HepG2 (cell line): Measurements from ENCODE around the gene DNASE1L2. TPM values are rescaled to one million over a fixed set of nuclear protein-coding genes. Genes with fewer than 3 reads are reported as not detected.

Experiments used
- ATAC-seq: fragments of 200-7000 bp; cut with Tn5 transposase; 3 replicates; pipeline ENCODE4 v1.9.1; 2020; ENCODE audit warnings: mild to moderate bottlenecking, moderate library complexity
- BruUV-seq: library from RNA; stranded (reverse); fragments of 400-500 nt; replicated peaks from 2 replicates; lab custom pipeline; 2021; lab: Mats Ljungman, UMichigan
- CTCF ChIA-PET: fragments of 300-600 bp; formaldehyde crosslinking; extraction: SDS; loops from one replicate; lab custom pipeline; 2021; ENCODE audit warnings: low total read pairs, inconsistent platforms, low intra/inter-chr PET ratio; lab: Yijun Ruan, JAX
- POLR2A ChIA-PET: fragments of 350-600 bp; sonication (Branson Sonifier 250); formaldehyde crosslinking; loops from one replicate; lab custom pipeline; 2020; ENCODE audit warnings: antibody characterized with exemption, inconsistent platforms; lab: Yijun Ruan, JAX
- DNase-seq: peaks from one replicate; pipeline ENCODE4 v3.0.0-alpha.2; 2015; ENCODE audit warnings: low spot score
- FAIRE-seq: peaks from 3 replicates; lab custom pipeline; 2011; peaks lifted over from hg19 to GRCh38; lab: Jason Lieb, UNC
- H2AFZ ChIP-seq: one replicate; pipeline ENCODE4 v1.6.1; 2011; ENCODE audit warnings: low read length, inconsistent platforms
- H3K27ac ChIP-seq: fragments of 300-600 bp; 3 replicates; pipeline ENCODE4 v1.8.0; 2011; ENCODE audit warnings: mixed run types, mild to moderate bottlenecking, mixed read lengths, low read length, inconsistent platforms; ENCODE audit not compliant: insufficient read depth; ENCODE audit errors: extremely low read length
- H3K27me3 ChIP-seq, 2 experiments: fragments of 200-600 bp in 1 of 2; 2 replicates in 1 of 2; 3 replicates in 1 of 2; pipeline versions ENCODE4 v1.6.0 to v1.8.0; 2011; ENCODE audit warnings: low read length in 2 of 2, mild to moderate bottlenecking in 2 of 2, moderate library complexity in 2 of 2, inconsistent platforms in 1 of 2; ENCODE audit not compliant: insufficient read depth in 2 of 2, control insufficient read depth in 1 of 2
- H3K36me3 ChIP-seq, 2 experiments: fragments of 200-600 bp in 1 of 2; replicated peaks in 1 of 2; 2 replicates in 1 of 2; 3 replicates in 1 of 2; pipeline versions ENCODE4 v1.5.1 to v1.8.0; 2011; ENCODE audit warnings: low read length in 2 of 2, inconsistent platforms in 1 of 2; ENCODE audit not compliant: insufficient read depth in 2 of 2, control insufficient read depth in 1 of 2
- H3K4me1 ChIP-seq: 2 replicates; pipeline ENCODE4 v1.5.1; 2012; ENCODE audit warnings: low read length, inconsistent platforms; ENCODE audit not compliant: insufficient read depth
- H3K4me2 ChIP-seq: 2 replicates; pipeline ENCODE4 v1.6.0; 2011; ENCODE audit warnings: low read depth, low read length, inconsistent platforms
- H3K4me3 ChIP-seq, 3 experiments: fragments of 200-600 bp in 1 of 3; sonication (generic), shearing (Covaris generic) in 1 of 3; replicated peaks in 1 of 3; 2 replicates each; pipeline ENCODE4 v1.5.1; 2011 to 2016; ENCODE audit warnings: low read length in 3 of 3, inconsistent platforms in 2 of 3, low read depth in 2 of 3, mild to moderate bottlenecking in 2 of 3, control low read depth in 1 of 3, mixed read lengths in 1 of 3; ENCODE audit not compliant: insufficient read depth in 1 of 3
- H3K79me2 ChIP-seq: one replicate; pipeline ENCODE4 v1.6.1; 2011; ENCODE audit warnings: low read length, inconsistent platforms; ENCODE audit not compliant: insufficient read depth
- H3K9ac ChIP-seq: 2 replicates; pipeline ENCODE4 v1.6.0; 2011; ENCODE audit warnings: mild to moderate bottlenecking, low read depth, low read length, inconsistent platforms; ENCODE audit not compliant: insufficient read depth
- H3K9me3 ChIP-seq: 2 replicates; pipeline ENCODE4 v1.5.1; 2012; ENCODE audit warnings: mild to moderate bottlenecking, low read length
- H4K20me1 ChIP-seq: 2 replicates; pipeline ENCODE4 v1.6.0; 2011; ENCODE audit warnings: inconsistent platforms, mild to moderate bottlenecking, low read length, moderate library complexity; ENCODE audit not compliant: insufficient read depth
- AGO2 ChIP-seq: fragments of 200-400 bp; formaldehyde crosslinking; optimal IDR thresholded peaks from 2 replicates; pipeline ENCODE3; 2017; ENCODE audit warnings: mild to moderate bottlenecking, low read depth, low read length, moderate library complexity
- HCFC1 ChIP-seq: fragments of 150-350 bp; IDR thresholded peaks from 2 replicates; pipeline ENCODE4 v1.6.1; 2014; ENCODE audit warnings: low read depth, low read length
- RARA ChIP-seq: IDR thresholded peaks from 2 replicates; pipeline ENCODE4 v1.6.1; 2016; ENCODE audit warnings: missing genetic modification reagents, missing compliant biosample characterization
- SRSF9 ChIP-seq: fragments of 200-400 bp; formaldehyde crosslinking; IDR thresholded peaks from 2 replicates; pipeline ENCODE4 v1.6.1; 2018; ENCODE audit warnings: borderline replicate concordance, mild to moderate bottlenecking, low read depth, low read length; ENCODE audit not compliant: insufficient read depth, poor library complexity, severe bottlenecking
- XRCC5 ChIP-seq: fragments of 200-400 bp; formaldehyde crosslinking; optimal IDR thresholded peaks from 2 replicates; pipeline ENCODE3; 2017; ENCODE audit warnings: mild to moderate bottlenecking, low read length
- ZNF629 ChIP-seq: sonication (generic); formaldehyde crosslinking; conservative IDR thresholded peaks from 2 replicates; pipeline ENCODE4 v1.5.0; 2020; ENCODE audit warnings: missing genetic modification reagents
- WGBS: methylation state at CpG from one replicate; pipeline ENCODE4 v1.1.6; 2017; ENCODE audit warnings: low lambda C conversion rate; 5-methylcytosine and 5-hydroxymethylcytosine counted together
- in situ Hi-C: cut with HindIII; loops from 2 replicates; pipeline ENCODE4 v1.10.0; 2017; ENCODE audit warnings: low pct_unique_long_range_greater_than_20kb; ENCODE audit not compliant: extremely low pct_ligation_motif_present
- intact Hi-C: fragments of 100-400 bp; cut with micrococcal nuclease; formaldehyde crosslinking; loops from one replicate; pipeline ENCODE4 v1.10.0; 2022; ENCODE audit not compliant: unreplicated experiment
- polyA plus RNA-seq, 8 experiments: library from polyadenylated mRNA; depleted of rRNA in 3 of 8; stranded (reverse) in 7 of 8; unstranded in 1 of 8; fragments of >200 nt; fragmentation: Illumina TruSeq in 4 of 8; extraction: Trizol in 4 of 8; gene quantifications; 2 replicates each; pipeline versions ENCODE4 v1.2.1 to v1.2.3, GENCODE V29; 2011 to 2016; ENCODE audit warnings: low read depth in 4 of 8, missing spikeins in 1 of 8, mixed read lengths in 1 of 8; ENCODE audit not compliant: insufficient read depth in 1 of 8
- total RNA-seq, 5 experiments: library from RNA; depleted of rRNA; stranded (reverse); fragments of >200 nt; fragmentation: Illumina TruSeq; extraction: Trizol; gene quantifications; 2 replicates each; pipeline ENCODE4 v1.2.3, GENCODE V29; 2016; ENCODE audit warnings: low read depth in 1 of 5
- TF ChIP-seq, protein P1 (sequence below): IDR thresholded peaks from 2 replicates; pipeline ENCODE4 v1.6.1; 2016; ENCODE audit warnings: missing compliant biosample characterization, missing genetic modification reagents, borderline replicate concordance
- TF ChIP-seq, protein P2 (sequence below): sonication (generic); formaldehyde crosslinking; IDR thresholded peaks from 2 replicates; pipeline ENCODE4 v1.5.1; 2020; ENCODE audit warnings: missing genetic modification reagents, mild to moderate bottlenecking, borderline replicate concordance
- TF ChIP-seq, protein P3 (sequence below): sonication (generic); formaldehyde crosslinking; IDR thresholded peaks from 2 replicates; pipeline ENCODE4 v1.5.1; 2020; ENCODE audit warnings: mild to moderate bottlenecking, missing genetic modification reagents, borderline replicate concordance

Gene DNASE1L2
- total and polyA plus RNA-seq, 2 of the 13 experiments (the other 11 are each of a cell fraction or from before 2014, with no cell fraction given) = 0.44 to 0.50 TPM

DNA sequence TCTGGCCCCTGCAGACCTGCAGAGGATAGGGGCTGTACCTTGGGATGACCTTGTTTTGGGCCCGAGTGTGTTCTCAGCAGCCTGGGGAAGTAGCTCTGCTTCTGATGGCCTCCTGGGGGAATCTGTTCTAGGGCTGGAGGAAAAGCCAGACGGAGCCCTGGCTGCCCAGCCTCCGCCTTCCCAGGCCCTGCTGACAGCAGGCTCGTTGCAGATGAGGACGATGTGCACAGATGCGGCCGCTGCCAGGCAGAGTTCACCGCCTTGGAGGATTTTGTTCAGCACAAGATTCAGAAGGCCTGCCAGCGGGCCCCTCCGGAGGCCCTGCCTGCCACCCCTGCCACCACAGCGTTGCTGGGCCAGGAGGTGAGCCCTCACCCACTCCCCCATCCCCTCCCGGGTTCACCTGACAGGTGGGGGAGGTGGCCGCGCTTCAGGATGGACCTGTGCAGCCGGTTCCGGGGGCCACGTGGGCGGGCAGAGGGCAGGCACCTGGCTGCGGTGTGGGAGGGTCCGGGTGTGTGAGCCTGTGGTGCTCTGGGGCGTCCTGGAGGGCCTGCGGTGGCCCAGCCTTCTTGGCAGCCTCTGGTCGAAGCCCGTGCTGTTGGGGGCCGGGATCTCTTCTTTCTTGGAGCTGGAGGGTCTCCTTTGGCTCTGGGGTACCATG is 8.0 kb upstream of the DNASE1L2 start:
- Histone ChIP-seq H3K36me3 (peaks cover 21 to 43% of the 10 kb centered on the region in 2 experiments; a peak in 4 of 5 replicates), H3K9ac (no peak overlapping the region), H2AFZ (no peak overlapping the region), H3K27me3 (no peaks in the 10 kb centered on the region), H3K9me3 (no peaks in the 10 kb centered on the region), H4K20me1 (peaks cover 11% of the 10 kb centered on the region), H3K4me3 (no peak overlapping the region), H3K79me2 (peaks cover 18% of the 10 kb centered on the region), H3K27ac (no peak overlapping the region), H3K4me2 (no peak overlapping the region), H3K4me1 (peaks cover 30% of the 10 kb centered on the region)
- WGBS = 98% methylated on average over 13 of the region's 25 CpGs
- BruUV-seq = no TSS peak
- intact Hi-C loops = no loop called here
- ChIA-PET CTCF (no interaction called here), POLR2A (interaction anchor here (3.1 kb wide), 1 partner anchor 23 kb away, joined by 56 read pairs; the partner anchor contains the start of gene ECI1)
- DNase-seq = no peak
- no peak for ATAC-seq
- no peak for FAIRE-seq
- in situ Hi-C loops = no loop called here
- TF ChIP-seq, protein P1, sequence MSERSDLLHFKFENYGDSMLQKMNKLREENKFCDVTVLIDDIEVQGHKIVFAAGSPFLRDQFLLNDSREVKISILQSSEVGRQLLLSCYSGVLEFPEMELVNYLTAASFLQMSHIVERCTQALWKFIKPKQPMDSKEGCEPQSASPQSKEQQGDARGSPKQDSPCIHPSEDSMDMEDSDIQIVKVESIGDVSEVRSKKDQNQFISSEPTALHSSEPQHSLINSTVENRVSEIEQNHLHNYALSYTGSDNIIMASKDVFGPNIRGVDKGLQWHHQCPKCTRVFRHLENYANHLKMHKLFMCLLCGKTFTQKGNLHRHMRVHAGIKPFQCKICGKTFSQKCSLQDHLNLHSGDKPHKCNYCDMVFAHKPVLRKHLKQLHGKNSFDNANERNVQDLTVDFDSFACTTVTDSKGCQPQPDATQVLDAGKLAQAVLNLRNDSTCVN (CRISPR knock-in tag) = no peak
- TF ChIP-seq AGO2 (peak; percentile 20), RARA (CRISPR knock-in tag) (no peak), XRCC5 (no peak), SRSF9 (no peak), ZNF629 (no peak), HCFC1 (no peak)
- TF ChIP-seq, protein P2, sequence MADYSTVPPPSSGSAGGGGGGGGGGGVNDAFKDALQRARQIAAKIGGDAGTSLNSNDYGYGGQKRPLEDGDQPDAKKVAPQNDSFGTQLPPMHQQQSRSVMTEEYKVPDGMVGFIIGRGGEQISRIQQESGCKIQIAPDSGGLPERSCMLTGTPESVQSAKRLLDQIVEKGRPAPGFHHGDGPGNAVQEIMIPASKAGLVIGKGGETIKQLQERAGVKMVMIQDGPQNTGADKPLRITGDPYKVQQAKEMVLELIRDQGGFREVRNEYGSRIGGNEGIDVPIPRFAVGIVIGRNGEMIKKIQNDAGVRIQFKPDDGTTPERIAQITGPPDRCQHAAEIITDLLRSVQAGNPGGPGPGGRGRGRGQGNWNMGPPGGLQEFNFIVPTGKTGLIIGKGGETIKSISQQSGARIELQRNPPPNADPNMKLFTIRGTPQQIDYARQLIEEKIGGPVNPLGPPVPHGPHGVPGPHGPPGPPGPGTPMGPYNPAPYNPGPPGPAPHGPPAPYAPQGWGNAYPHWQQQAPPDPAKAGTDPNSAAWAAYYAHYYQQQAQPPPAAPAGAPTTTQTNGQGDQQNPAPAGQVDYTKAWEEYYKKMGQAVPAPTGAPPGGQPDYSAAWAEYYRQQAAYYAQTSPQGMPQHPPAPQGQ (CRISPR knock-in tag) = no peak
- TF ChIP-seq, protein P3, sequence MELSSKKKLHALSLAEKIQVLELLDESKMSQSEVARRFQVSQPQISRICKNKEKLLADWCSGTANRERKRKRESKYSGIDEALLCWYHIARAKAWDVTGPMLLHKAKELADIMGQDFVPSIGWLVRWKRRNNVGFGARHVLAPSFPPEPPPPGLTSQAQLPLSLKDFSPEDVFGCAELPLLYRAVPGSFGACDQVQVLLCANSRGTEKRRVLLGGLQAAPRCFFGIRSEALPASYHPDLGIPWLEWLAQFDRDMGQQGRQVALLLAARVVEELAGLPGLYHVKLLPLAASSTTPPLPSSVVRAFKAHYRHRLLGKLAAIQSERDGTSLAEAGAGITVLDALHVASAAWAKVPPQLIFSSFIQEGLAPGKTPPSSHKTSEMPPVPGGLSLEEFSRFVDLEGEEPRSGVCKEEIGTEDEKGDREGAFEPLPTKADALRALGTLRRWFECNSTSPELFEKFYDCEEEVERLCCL (CRISPR knock-in tag) = no peak
